NT2/D1 (cell line): ENCODE measurements around the gene MSH5.

Source experiments
- SUZ12 ChIP-seq: IDR thresholded peaks from 2 replicates; pipeline ENCODE4 v1.6.1; 2011; ENCODE audit not compliant: insufficient read length, insufficient read depth; ENCODE audit errors: extremely low read depth
- YY1 ChIP-seq: IDR thresholded peaks from 2 replicates; pipeline ENCODE4 v1.6.1; 2011; ENCODE audit not compliant: insufficient read length, insufficient read depth
- ZNF274 ChIP-seq: IDR thresholded peaks from 2 replicates; pipeline ENCODE4 v1.6.1; 2011; ENCODE audit warnings: mild to moderate bottlenecking, low read depth, low read length

GRCh38 chr6:31701666-31702404, 38.0 kb upstream of the MSH5 start:
- TF ChIP-seq ZNF274 = no peak
- no peak for TF ChIP-seq SUZ12
- TF ChIP-seq YY1 = no peak
